SU-DHL-6 (cell line): ENCODE measurements around the gene CNRIP1.

Source experiments
- CTCF ChIP-seq: fragments of 200-600 bp; sonication (generic); IDR thresholded peaks from one replicate; pipeline ENCODE4 v1.5.1; 2017; ENCODE audit warnings: antibody characterized with exemption, mild to moderate bottlenecking, low read length, moderate library complexity; ENCODE audit not compliant: insufficient read depth, poor library complexity, severe bottlenecking
- EZH2phosphoT487 ChIP-seq: fragments of 200-600 bp; sonication (generic), shearing (Covaris generic); conservative IDR thresholded peaks from 2 replicates; pipeline ENCODE4 v1.6.1; 2018; ENCODE audit warnings: mild to moderate bottlenecking, antibody characterized with exemption, low read length, moderate library complexity, mixed read lengths

GRCh38 chr2:68342470-68342869 is 22.7 kb upstream of the CNRIP1 start:
- TF ChIP-seq CTCF, result no peak
- TF ChIP-seq EZH2phosphoT487, result no peak
